ENCODE data around the gene SNAI1. TPM values are rescaled to one million over a fixed set of nuclear protein-coding genes. Genes with fewer than 3 reads are reported as not detected.
"Not testable (repeated sequence)": the region's sequence is repeated elsewhere in the genome, so short reads cannot be mapped to it uniquely, and the experiment has no call there.

Gene SNAI1
- total RNA-seq, 1 donor, result 1.3 TPM

- no peak for TF ChIP-seq CTCF (IDR thresholded peaks at IDR 0.05; ENCODE audit: insufficient read depth, low read depth, low read length)
- no peak for DNase-seq (ENCODE audit: low read depth)
- H3K4me3 ChIP-seq (ENCODE audit: low read depth, low read length), result no peak overlapping the region
These were observed 8.8 kb upstream of the SNAI1 start for GRCh38 chr20:49973981-49974380.

GRCh38 chr20:49976542-49976941 is 6.2 kb upstream of the SNAI1 start:
- no peak overlapping the region for H3K4me3 ChIP-seq (ENCODE audit: low read depth, low read length)
- DNase-seq (ENCODE audit: low read depth), result no peak
- no peak for TF ChIP-seq CTCF (IDR thresholded peaks at IDR 0.05; ENCODE audit: insufficient read depth, low read depth, low read length)

GRCh38 chr20:49977740-49978139 is 5.0 kb upstream of the SNAI1 start:
- H3K4me3 ChIP-seq (ENCODE audit: low read depth, low read length); DNase-seq (ENCODE audit: low read depth): not testable (repeated sequence)

GRCh38 chr20:49978685-49979029 is 4.1 kb upstream of the SNAI1 start:
- TF ChIP-seq CTCF (IDR thresholded peaks at IDR 0.05; ENCODE audit: insufficient read depth, low read depth, low read length), result no peak
- H3K4me3 ChIP-seq (ENCODE audit: low read depth, low read length), result no peak overlapping the region
- DNase-seq (ENCODE audit: low read depth), result no peak

- DNase-seq (ENCODE audit: low read depth), result no peak
- peak overlapping the region; percentile 32 for H3K4me3 ChIP-seq (ENCODE audit: low read depth, low read length)
- peak; percentile 99 for TF ChIP-seq CTCF (IDR thresholded peaks at IDR 0.05; ENCODE audit: insufficient read depth, low read depth, low read length)
These were observed 3.5 kb upstream of the SNAI1 start for GRCh38 chr20:49979030-49979832.

GRCh38 chr20:49980140-49981008 is 2.4 kb upstream of the SNAI1 start:
- DNase-seq (ENCODE audit: low read depth), result no peak
- no peak for TF ChIP-seq CTCF (IDR thresholded peaks at IDR 0.05; ENCODE audit: insufficient read depth, low read depth, low read length)

More at GRCh38 chr20:49980140-49981008, 2.4 kb upstream of the SNAI1 start:
- H3K4me3 ChIP-seq (ENCODE audit: low read depth, low read length), result no peak overlapping the region
